Upper lobe of left lung (tissue), 6 donors: ENCODE data around the gene PDCL2. TPM values are rescaled to one million over a fixed set of nuclear protein-coding genes. Genes with fewer than 3 reads are reported as not detected.

ENCODE experiments used
- ATAC-seq, 2 donors: fragments of 200-7000 bp; cut with Tn5 transposase; one replicate each; pipeline ENCODE4 v1.9.1; 2022; ENCODE audit warnings: mild to moderate bottlenecking in 2 of 2, moderate library complexity in 2 of 2; ENCODE audit not compliant: low FRiP score in 2 of 2
- DNase-seq, 2 donors: peaks; one replicate each; pipeline ENCODE4 v3.0.0-alpha.2; 2019 to 2020
- H3K27ac ChIP-seq, 4 donors: fragments of 200-600 bp; sonication (generic); one replicate each; pipeline ENCODE4 v1.5.1; 2016 to 2019
- H3K27me3 ChIP-seq, 4 donors: fragments of 200-600 bp; sonication (generic); one replicate each; pipeline ENCODE4 v1.5.1; 2017 to 2019
- H3K36me3 ChIP-seq, 4 donors: fragments of 200-600 bp; sonication (generic); one replicate each; pipeline ENCODE4 v1.5.1; 2016 to 2019
- H3K4me1 ChIP-seq, 4 donors: fragments of 200-600 bp; sonication (generic); one replicate each; pipeline ENCODE4 v1.5.1; 2018 to 2019
- H3K4me3 ChIP-seq, 4 donors: fragments of 200-600 bp; sonication (generic); one replicate each; pipeline ENCODE4 v1.5.1; 2017 to 2019; ENCODE audit warnings: mild to moderate bottlenecking in 2 of 4, moderate library complexity in 1 of 4
- H3K9me3 ChIP-seq, 4 donors: fragments of 200-600 bp; sonication (generic); one replicate each; pipeline ENCODE4 v1.5.1; 2018 to 2019
- EP300 ChIP-seq, 4 donors: sonication (generic); formaldehyde crosslinking; IDR thresholded peaks; one replicate each; pipeline ENCODE4 v1.5.1; 2017; ENCODE audit warnings: antibody characterized with exemption in 4 of 4, control low read depth in 2 of 4
- POLR2A ChIP-seq, 4 donors: fragments of 450-650 bp; IDR thresholded peaks; one replicate each; pipeline ENCODE4 v1.5.1; 2016 to 2017; ENCODE audit warnings: antibody characterized with exemption in 4 of 4, mild to moderate bottlenecking in 2 of 4
- POLR2AphosphoS5 ChIP-seq, 2 donors: sonication (generic); formaldehyde crosslinking; IDR thresholded peaks; one replicate each; pipeline ENCODE4 v1.5.1; 2017; ENCODE audit warnings: antibody characterized with exemption in 2 of 2
- WGBS, 2 donors: methylation state at CpG; one replicate each; pipeline ENCODE4 v1.1.5; 2017 to 2018; 5-methylcytosine and 5-hydroxymethylcytosine counted together
- total RNA-seq, 6 donors: library from RNA; depleted of rRNA in 4 of 6; stranded (reverse); fragments of >200 nt in 4 of 6; gene quantifications; one replicate each; pipeline versions ENCODE4 v1.1.0 to v1.2.1, GENCODE V29; 2016 to 2021
- TF ChIP-seq, protein P1 (sequence below), 6 experiments: fragments of 450-650 bp in 4 of 6; fragments of 200-600 bp in 2 of 6; sonication (generic) in 2 of 6; IDR thresholded peaks; one replicate each; pipeline ENCODE4 v1.5.1; 2016 to 2019; ENCODE audit warnings: antibody characterized with exemption in 6 of 6
- donor health status: DM: no; HTN: no; CAD: no; lungs with moderate emphysema.
- donor health status: DM: no; HTN: yes; CAD: no; lungs with severe emphysema.

Gene PDCL2
- total RNA-seq, 6 donors from 2014 or later = not detected

DNA sequence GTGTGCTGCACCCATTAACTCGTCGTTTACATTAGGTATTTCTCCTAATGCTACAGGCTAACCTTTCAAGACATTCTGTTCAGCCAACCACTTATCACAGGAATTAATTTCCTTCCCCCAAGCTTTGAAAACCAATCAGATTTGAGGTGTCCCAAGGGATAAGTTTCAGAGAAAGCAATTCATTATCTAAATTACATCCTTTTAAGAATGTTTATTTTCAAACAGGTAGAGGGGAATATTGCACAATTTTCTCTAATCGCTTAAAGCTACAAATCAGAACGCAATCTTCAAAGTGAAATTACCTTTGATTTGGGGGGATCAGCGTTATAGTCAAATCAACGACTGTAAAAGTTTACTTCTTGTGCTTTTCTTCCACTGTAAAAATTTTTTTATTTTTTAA is 46.9 kb downstream of the PDCL2 start:
- H3K4me1 ChIP-seq = peaks cover 12 to 26% (median 15%) of the 10 kb centered on the region in 4 donors
- H3K36me3 ChIP-seq = peaks cover 0 to 5% (median 0%) of the 10 kb centered on the region in 4 donors
- H3K27me3 ChIP-seq = no peaks in the 10 kb centered on the region
- H3K4me3 ChIP-seq = peak overlapping the region; percentile 90 to 98 (median 90)
- H3K27ac ChIP-seq = peak overlapping the region; percentile 98 to 100 (median 99)
- ATAC-seq (no peak), DNase-seq (no peak)
- no peaks in the 10 kb centered on the region for H3K9me3 ChIP-seq
- TF ChIP-seq POLR2AphosphoS5 (IDR thresholded peaks at IDR 0.05) = no peak
- TF ChIP-seq EP300 (IDR thresholded peaks at IDR 0.05) = no peak
- TF ChIP-seq POLR2A (IDR thresholded peaks at IDR 0.05) = no peak
- TF ChIP-seq, protein P1, sequence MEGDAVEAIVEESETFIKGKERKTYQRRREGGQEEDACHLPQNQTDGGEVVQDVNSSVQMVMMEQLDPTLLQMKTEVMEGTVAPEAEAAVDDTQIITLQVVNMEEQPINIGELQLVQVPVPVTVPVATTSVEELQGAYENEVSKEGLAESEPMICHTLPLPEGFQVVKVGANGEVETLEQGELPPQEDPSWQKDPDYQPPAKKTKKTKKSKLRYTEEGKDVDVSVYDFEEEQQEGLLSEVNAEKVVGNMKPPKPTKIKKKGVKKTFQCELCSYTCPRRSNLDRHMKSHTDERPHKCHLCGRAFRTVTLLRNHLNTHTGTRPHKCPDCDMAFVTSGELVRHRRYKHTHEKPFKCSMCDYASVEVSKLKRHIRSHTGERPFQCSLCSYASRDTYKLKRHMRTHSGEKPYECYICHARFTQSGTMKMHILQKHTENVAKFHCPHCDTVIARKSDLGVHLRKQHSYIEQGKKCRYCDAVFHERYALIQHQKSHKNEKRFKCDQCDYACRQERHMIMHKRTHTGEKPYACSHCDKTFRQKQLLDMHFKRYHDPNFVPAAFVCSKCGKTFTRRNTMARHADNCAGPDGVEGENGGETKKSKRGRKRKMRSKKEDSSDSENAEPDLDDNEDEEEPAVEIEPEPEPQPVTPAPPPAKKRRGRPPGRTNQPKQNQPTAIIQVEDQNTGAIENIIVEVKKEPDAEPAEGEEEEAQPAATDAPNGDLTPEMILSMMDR (IDR thresholded peaks at IDR 0.05) = no peak
- WGBS, 2 donors = 2 to 4% methylated on average over 6 of the region's 6 CpGs

DNA sequence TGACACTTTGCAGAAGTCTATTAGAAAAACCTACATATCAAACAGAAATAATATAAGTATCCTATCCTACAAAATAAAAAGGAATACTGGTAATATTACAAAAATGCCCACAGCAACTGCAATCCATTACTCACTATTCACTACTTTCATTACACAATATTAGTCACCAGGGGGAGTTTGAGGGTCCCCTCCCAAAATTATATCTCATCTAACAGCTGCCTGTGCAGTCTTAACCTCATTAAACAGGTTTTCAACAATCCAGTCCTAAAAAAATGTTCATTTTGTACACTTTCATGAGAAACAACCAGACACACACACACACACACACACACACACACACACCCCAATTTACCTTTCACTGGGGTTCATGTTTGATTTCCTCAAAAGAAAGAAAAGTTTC is 48.2 kb downstream of the PDCL2 start:
- ATAC-seq = no peak
- TF ChIP-seq EP300 (IDR thresholded peaks at IDR 0.05) (no peak), POLR2A (IDR thresholded peaks at IDR 0.05) (no peak), POLR2AphosphoS5 (IDR thresholded peaks at IDR 0.05) (no peak)
- TF ChIP-seq, protein P1 (IDR thresholded peaks at IDR 0.05) = no peak
- H3K27ac ChIP-seq = no peak overlapping the region
- DNase-seq = no peak
- no peaks in the 10 kb centered on the region for H3K27me3 ChIP-seq
- H3K4me1 ChIP-seq = peaks cover 12 to 26% (median 15%) of the 10 kb centered on the region in 4 donors
- no peak overlapping the region for H3K4me3 ChIP-seq
- no peaks in the 10 kb centered on the region for H3K9me3 ChIP-seq
- H3K36me3 ChIP-seq = peaks cover 0 to 5% (median 0%) of the 10 kb centered on the region in 4 donors

- ATAC-seq (no peak), DNase-seq (no peak)
- no peak for TF ChIP-seq POLR2A (IDR thresholded peaks at IDR 0.05)
- TF ChIP-seq, protein P1 (IDR thresholded peaks at IDR 0.05) = no peak
- TF ChIP-seq EP300 (IDR thresholded peaks at IDR 0.05) = no peak
- TF ChIP-seq POLR2AphosphoS5 (IDR thresholded peaks at IDR 0.05) = no peak
- Histone ChIP-seq H3K27me3 (no peaks in the 10 kb centered on the region), H3K4me3 (no peak overlapping the region), H3K36me3 (peaks cover 0 to 5% (median 0%) of the 10 kb centered on the region in 4 donors), H3K4me1 (peaks cover 2 to 17% (median 10%) of the 10 kb centered on the region in 4 donors), H3K9me3 (no peaks in the 10 kb centered on the region), H3K27ac (no peak overlapping the region)
- 96 to 100% methylated on average over 3 of the region's 3 CpGs for WGBS, 2 donors
These were observed 51.8 kb downstream of the PDCL2 start for GRCh38 chr4:55540271-55540670.

GRCh38 chr4:55539658-55540057 is 52.4 kb downstream of the PDCL2 start:
- Histone ChIP-seq H3K27ac (no peak overlapping the region), H3K36me3 (peaks cover 0 to 5% (median 0%) of the 10 kb centered on the region in 4 donors), H3K4me1 (peaks cover 0 to 13% (median 6%) of the 10 kb centered on the region in 4 donors), H3K27me3 (no peaks in the 10 kb centered on the region), H3K9me3 (no peaks in the 10 kb centered on the region), H3K4me3 (no peak overlapping the region)
- WGBS, 2 donors = 83 to 84% methylated on average over 2 of the region's 2 CpGs
- TF ChIP-seq, protein P1 (IDR thresholded peaks at IDR 0.05) = no peak
- TF ChIP-seq POLR2A (IDR thresholded peaks at IDR 0.05) (no peak), POLR2AphosphoS5 (IDR thresholded peaks at IDR 0.05) (no peak), EP300 (IDR thresholded peaks at IDR 0.05) (no peak)
- ATAC-seq (no peak), DNase-seq (no peak)

- no peak overlapping the region for H3K27ac ChIP-seq
- TF ChIP-seq EP300 (IDR thresholded peaks at IDR 0.05) (no peak), POLR2A (IDR thresholded peaks at IDR 0.05) (no peak), POLR2AphosphoS5 (IDR thresholded peaks at IDR 0.05) (no peak)
- TF ChIP-seq, protein P1 (IDR thresholded peaks at IDR 0.05) = no peak
These were observed 53.5 kb downstream of the PDCL2 start for GRCh38 chr4:55538531-55538930.

More at GRCh38 chr4:55538531-55538930, 53.5 kb downstream of the PDCL2 start:
- peaks cover 0 to 1% (median 0%) of the 10 kb centered on the region in 4 donors for H3K4me1 ChIP-seq
- no peaks in the 10 kb centered on the region for H3K27me3 ChIP-seq
- ATAC-seq (no peak), DNase-seq (no peak)
- peaks cover 0 to 5% (median 0%) of the 10 kb centered on the region in 4 donors for H3K36me3 ChIP-seq
- no peaks in the 10 kb centered on the region for H3K9me3 ChIP-seq
- no peak overlapping the region for H3K4me3 ChIP-seq
